Effector memory CD8-positive, alpha-beta T cell (primary cell): Measurements from ENCODE around the gene CBLB.

Source experiments
- ATAC-seq: fragments of 150-1000 bp; cut with Tn5 transposase; replicated peaks from 2 replicates; pipeline ENCODE4 v1.10.0; 2021; ENCODE audit warnings: mild to moderate bottlenecking, moderate library complexity
- DNase-seq, 3 experiments: peaks; one replicate each; pipeline ENCODE4 v3.0.0; 2021
- H3K27ac Mint-ChIP-seq, 2 donors: one replicate each; pipeline ENCODE4 v1.8.0; 2022; ENCODE audit warnings: mild to moderate bottlenecking in 2 of 2, mixed read lengths in 2 of 2, moderate library complexity in 2 of 2
- H3K27me3 Mint-ChIP-seq, 2 donors: one replicate each; pipeline ENCODE4 v1.8.0; 2022; ENCODE audit warnings: mixed read lengths in 2 of 2
- H3K36me3 Mint-ChIP-seq: one replicate; pipeline ENCODE4 v1.8.0; 2022; ENCODE audit warnings: mild to moderate bottlenecking, moderate library complexity, mixed read lengths; ENCODE audit not compliant: insufficient read depth
- H3K4me1 Mint-ChIP-seq, 2 donors: one replicate each; pipeline ENCODE4 v1.8.0; 2022; ENCODE audit warnings: low read depth in 2 of 2, mixed read lengths in 2 of 2
- H3K4me3 Mint-ChIP-seq, 2 donors: one replicate each; pipeline ENCODE4 v1.8.0; 2022; ENCODE audit warnings: mild to moderate bottlenecking in 2 of 2, mixed read lengths in 2 of 2, moderate library complexity in 2 of 2
- H3K9me3 Mint-ChIP-seq, 2 donors: one replicate each; pipeline ENCODE4 v1.8.0; 2022; ENCODE audit warnings: mixed read lengths in 2 of 2

Gene CBLB

DNA sequence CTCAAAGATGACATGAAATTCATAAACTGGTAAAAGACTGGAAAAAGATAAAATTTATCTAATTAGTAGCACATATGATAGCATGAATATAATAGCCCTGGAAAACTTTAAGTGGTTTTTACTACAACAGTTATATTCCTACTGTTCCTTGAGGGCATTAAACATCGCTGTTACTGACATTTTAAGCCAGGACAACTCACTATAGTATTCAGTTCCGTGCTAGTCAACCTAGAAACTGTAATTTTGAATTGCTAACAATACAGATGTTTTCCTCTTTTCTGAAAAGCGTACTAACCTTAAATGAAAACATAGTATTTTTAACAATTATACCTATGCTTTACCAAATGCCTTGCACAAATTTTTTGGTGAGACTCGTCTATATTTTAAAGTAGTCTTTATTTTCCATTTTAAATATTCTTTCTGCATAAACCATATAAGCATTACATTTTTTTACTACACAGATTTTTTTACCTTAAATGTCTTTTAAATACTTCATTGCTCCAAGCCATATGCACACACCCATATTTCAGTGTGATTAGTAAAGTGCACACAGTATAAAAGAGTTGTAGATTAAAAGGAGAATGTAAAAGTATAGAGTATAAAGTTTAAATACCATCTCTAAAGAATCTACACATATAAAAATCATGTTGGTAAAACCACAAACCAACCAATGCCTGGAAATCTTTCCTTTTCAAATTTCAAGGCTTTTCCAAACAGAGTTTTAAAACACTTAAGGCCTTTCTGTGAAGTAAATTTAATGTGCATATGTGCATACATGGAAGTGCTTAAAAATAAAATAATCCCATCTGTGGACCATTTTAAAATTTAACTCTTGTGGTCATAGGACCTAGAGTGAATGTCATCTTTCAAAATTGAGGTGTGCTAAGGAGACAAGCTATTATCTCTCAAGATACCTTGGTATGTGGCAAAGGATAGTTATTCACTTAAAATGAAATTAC, 20.1 kb upstream of the CBLB start:
- peaks cover 4 to 11% of the 10 kb centered on the region in 2 donors for H3K4me1 Mint-ChIP-seq
- H3K9me3 Mint-ChIP-seq = no peaks in the 10 kb centered on the region
- H3K27ac Mint-ChIP-seq = no peak overlapping the region
- no peaks in the 10 kb centered on the region for H3K27me3 Mint-ChIP-seq
- no peak for ATAC-seq
- no peaks in the 10 kb centered on the region for H3K36me3 Mint-ChIP-seq
- no peak overlapping the region for H3K4me3 Mint-ChIP-seq
- DNase-seq = no peak

DNA sequence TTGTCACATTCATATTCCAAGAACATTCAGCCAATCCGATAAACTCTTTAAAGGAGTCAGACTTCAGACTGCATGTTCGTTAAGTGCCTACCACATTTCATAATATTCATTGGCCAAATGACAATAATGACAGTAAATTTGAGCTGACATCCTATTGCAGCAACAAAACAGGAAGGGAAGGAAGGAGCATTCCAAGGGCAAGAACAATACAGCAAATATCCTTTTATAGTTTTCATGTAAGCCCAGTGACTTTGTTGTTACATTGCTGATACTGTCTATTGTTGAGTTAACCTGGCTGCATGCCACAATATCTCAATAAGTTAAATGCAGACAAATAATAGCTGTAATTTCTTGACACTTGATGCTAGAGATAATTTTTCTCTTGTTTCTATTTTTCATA, 16.4 kb upstream of the CBLB start:
- DNase-seq (no peak), ATAC-seq (no peak)
- no peaks in the 10 kb centered on the region for H3K9me3 Mint-ChIP-seq

DNA sequence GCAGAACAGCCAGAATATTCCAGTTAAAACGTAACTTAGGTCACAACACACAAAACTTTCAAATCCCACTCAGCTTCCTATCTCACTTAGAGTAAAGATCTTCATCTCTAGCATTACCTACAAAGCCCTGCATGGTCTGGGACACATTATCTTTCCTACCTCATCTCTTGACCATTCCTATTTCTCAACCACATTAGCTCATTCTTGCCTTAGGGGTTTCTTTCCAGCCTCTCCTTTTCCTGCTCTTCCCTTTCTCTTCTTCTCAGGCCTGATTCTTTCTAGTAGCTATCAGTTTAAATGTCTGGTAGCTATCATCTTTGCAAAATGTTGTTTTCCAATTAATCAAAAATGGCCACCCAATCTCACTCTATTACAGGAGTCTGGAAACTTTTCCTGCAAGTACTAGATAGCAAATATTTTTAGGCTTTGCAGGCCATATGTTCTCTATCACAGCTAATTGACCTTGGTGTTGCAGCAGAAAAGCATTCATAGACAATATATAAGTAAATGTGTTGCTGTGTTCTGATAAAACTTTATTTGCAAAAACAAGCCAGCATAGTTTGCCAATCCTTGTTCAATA, 15.1 kb upstream of the CBLB start:
- Mint-ChIP-seq H3K4me3 (peak overlapping the region; percentile 78 to 83), H3K36me3 (no peaks in the 10 kb centered on the region), H3K27me3 (no peaks in the 10 kb centered on the region), H3K4me1 (peaks cover 8 to 15% of the 10 kb centered on the region in 2 donors), H3K9me3 (no peaks in the 10 kb centered on the region), H3K27ac (peak overlapping the region in 1 of 2 donors; percentile 93)
- no peak for ATAC-seq
- DNase-seq = no peak

More for the DNA sequence above, 16.4 kb upstream of the CBLB start:
- H3K4me3 Mint-ChIP-seq = no peak overlapping the region
- peaks cover 8 to 15% of the 10 kb centered on the region in 2 donors for H3K4me1 Mint-ChIP-seq
- no peaks in the 10 kb centered on the region for H3K36me3 Mint-ChIP-seq
- H3K27ac Mint-ChIP-seq = no peak overlapping the region
- no peaks in the 10 kb centered on the region for H3K27me3 Mint-ChIP-seq

DNA sequence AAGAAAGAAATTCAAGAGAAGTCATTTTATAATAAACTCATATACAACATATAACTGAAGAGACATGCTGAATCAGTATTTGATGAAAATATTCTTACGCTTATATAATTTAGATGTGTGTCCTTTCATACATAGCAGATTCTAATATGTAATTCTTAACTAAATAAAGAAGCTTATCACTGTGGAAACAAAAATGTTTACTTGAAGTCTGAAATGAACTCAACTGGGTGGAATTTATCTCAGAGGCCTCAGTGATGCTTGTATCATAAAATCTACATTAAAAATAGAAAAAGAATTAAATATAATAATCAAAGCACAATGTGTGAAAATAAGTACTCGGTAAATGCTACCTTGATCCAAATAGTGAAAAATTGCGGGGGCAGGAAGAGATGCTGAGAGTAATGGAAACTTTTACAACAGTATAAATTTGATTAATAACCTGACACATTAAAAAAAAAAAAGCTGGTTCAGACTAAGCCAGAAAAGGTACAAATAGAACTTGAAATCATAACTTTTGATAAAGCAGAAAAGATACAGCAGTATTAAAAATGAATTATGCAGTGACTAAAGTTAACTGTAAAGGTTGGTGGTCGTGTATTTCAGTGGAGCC, 12.0 kb upstream of the CBLB start:
- Mint-ChIP-seq H3K36me3 (no peaks in the 10 kb centered on the region), H3K9me3 (no peaks in the 10 kb centered on the region), H3K4me3 (no peak overlapping the region), H3K4me1 (peaks cover 21 to 34% of the 10 kb centered on the region in 2 donors), H3K27ac (no peak overlapping the region), H3K27me3 (no peaks in the 10 kb centered on the region)
- DNase-seq (no peak), ATAC-seq (no peak)

DNA sequence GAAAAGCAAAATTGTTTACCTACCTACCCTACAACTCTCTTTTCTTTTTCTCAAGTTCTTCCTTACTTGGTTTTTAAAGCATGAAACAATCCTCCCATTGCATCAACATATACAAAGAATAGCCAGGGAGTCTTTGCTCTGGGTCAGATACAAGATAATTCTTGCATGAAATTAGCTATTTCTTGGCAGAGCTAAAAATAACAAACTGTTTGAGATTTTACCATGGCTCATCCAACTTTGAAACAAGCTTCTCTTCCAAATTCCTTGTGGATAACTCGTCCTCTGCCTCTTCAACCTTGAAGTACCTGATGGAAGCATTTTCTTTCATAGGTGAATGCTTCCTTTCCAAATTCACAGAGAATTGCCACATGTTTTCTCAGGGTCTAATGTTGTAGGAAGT, 9.2 kb upstream of the CBLB start:
- peak overlapping the region in 1 of 2 donors; percentile 44 for H3K4me3 Mint-ChIP-seq
- DNase-seq = no peak
- H3K27me3 Mint-ChIP-seq = no peaks in the 10 kb centered on the region
- peak overlapping the region in 1 of 2 donors; percentile 65 for H3K27ac Mint-ChIP-seq
- no peak for ATAC-seq
- H3K9me3 Mint-ChIP-seq = no peaks in the 10 kb centered on the region
- H3K4me1 Mint-ChIP-seq = peaks cover 17 to 34% of the 10 kb centered on the region in 2 donors
- no peaks in the 10 kb centered on the region for H3K36me3 Mint-ChIP-seq

DNA sequence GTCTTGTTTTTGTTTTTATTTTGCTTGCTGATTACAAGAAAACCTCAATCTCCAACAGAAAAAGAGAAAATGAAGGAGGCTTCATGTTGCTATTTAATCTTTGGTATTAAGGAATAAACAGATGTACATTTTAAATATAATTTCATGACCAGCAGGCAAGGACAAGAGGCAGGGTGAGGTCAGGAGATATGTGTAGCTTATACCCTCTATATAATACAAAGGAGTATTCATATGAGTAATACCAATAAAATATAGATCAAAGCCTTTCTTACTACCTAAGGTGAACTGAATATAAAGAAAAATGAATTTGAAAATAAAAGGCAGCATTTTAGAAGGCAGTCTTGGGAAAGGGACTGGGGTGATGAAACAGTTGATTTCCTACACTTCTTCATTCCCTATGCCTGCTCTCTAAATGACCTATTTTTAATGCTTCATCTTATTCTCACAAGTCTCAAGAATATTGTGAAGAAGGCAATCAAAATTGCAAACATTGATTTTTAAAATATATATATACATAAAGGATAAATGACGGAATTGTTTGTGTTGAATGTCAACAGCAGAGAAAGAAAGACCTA, 8.6 kb upstream of the CBLB start:
- Mint-ChIP-seq H3K4me3 (peak overlapping the region; percentile 70 to 86), H3K36me3 (no peaks in the 10 kb centered on the region), H3K27me3 (no peaks in the 10 kb centered on the region), H3K4me1 (peaks cover 16 to 29% of the 10 kb centered on the region in 2 donors), H3K9me3 (no peaks in the 10 kb centered on the region), H3K27ac (peak overlapping the region; percentile 89 to 98)
- ATAC-seq (peak; percentile 42), DNase-seq (no peak)

DNA sequence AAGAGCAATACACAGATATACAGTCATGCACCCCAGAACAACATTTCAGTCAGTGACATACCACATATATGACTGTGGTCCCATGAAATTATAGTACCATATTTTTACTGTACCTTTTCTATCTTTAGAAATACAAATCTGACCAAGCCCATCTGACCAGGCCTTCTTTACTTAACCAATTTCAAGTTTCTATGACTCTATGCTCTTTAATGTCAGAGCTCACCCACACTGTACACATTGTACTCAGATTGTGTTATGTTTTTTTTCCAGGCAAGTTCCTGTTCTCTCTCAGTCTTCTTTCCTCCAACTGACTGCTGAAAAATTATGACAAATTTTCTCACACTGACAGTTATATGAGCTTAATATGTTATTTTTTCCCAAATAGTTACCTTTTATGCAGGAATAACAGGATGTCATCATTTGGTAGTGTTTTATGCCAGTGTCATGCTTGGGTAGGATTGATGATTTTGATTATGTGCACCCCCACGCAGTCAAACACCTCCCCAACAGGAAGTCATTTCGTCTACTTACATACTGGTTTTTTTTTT, 8.0 kb upstream of the CBLB start:
- Mint-ChIP-seq H3K4me1 (peaks cover 18 to 29% of the 10 kb centered on the region in 2 donors), H3K36me3 (no peaks in the 10 kb centered on the region)

DNA sequence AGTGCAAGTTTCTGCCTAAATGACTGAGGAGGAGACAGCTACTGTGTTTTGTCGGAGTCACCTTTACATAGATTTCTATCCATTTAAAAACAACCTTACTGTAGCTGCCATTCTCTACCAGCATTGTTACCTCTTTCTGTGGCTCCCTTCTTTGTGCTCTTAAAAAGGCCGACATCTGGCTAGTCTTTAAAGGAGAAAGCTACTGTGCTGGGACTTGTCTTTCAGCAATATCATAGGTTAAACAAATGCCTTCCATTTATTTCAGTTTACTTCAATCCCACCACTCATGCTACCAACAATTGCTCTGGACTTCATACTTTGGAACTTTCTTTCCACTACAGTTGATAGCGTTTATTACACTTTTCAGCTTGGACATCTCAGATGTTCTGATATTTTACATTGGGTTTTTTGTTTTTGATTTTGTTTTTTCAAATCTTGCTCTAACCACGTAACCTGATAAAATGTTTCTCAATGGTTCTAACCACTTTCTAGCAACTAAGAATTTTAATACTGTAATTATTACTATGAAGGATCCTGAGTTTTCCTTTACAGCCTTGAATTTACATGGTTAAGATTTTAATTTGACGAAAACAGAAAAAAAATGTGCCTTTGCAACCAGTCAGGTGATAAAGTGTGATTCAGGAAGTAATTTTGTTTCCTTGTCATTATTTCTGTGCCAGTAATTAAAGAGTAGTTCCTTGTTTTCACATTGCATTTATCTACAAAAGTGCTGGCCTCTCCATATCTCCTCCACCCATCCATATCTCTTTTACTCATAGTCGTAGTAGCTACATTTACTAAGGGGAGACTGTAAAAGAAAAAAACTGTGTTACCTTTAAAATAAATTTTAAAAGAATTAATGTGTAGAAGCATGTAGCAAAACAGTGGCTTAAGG, 1.3 kb upstream of the CBLB start:
- H3K4me1 Mint-ChIP-seq = peaks cover 20 to 30% of the 10 kb centered on the region in 2 donors
- H3K36me3 Mint-ChIP-seq = peaks cover 33% of the 10 kb centered on the region
- H3K27ac Mint-ChIP-seq = peak overlapping the region; percentile 94 to 96
- no peak for DNase-seq
- H3K9me3 Mint-ChIP-seq = no peaks in the 10 kb centered on the region
- peak overlapping the region in 1 of 2 donors; percentile 93 for H3K4me3 Mint-ChIP-seq
- no peak for ATAC-seq
- H3K27me3 Mint-ChIP-seq = no peaks in the 10 kb centered on the region

More for the DNA sequence above, 8.0 kb upstream of the CBLB start:
- DNase-seq (no peak), ATAC-seq (peak; percentile 89)
- Mint-ChIP-seq H3K27ac (peak overlapping the region; percentile 89 to 98), H3K4me3 (peak overlapping the region; percentile 70 to 86), H3K27me3 (no peaks in the 10 kb centered on the region), H3K9me3 (no peaks in the 10 kb centered on the region)

DNA sequence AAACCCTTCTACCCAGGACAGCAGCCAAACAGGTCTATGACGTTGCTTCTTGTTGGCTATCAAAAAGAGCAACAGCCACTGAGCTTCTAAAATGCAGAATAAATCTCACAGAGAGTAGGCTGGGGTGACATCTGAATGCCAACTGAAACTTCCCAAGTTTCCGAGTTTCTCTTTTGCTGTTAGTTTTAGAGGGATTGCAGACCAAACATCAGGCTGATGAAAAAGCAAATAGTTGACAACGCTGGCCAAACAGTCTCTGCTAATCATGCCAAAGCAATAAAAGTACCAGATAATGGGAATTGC, 670 bp upstream of the CBLB start:
- DNase-seq (no peak), ATAC-seq (no peak)
- Mint-ChIP-seq H3K9me3 (no peaks in the 10 kb centered on the region), H3K27ac (peak overlapping the region; percentile 94 to 96), H3K4me1 (peaks cover 24 to 34% of the 10 kb centered on the region in 2 donors), H3K4me3 (peak overlapping the region in 1 of 2 donors; percentile 93), H3K36me3 (peaks cover 39% of the 10 kb centered on the region), H3K27me3 (no peaks in the 10 kb centered on the region)

DNA sequence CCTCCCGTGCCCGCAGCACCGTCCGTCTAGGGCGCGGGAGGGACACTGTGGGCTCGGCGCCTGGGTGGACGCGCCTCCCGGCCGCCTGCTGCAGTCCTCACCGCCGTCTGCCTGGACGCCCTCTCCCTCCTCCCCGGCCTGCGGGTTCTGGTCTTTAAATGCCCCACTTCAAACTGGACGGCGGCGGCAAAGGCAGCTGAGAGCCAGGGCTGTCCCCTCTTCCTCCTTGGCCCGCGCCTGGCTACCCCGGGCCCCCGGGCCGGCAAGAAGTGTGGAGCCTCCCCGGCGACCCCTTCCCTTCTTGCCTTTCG, 426 bp downstream of the CBLB start:
- H3K27me3 Mint-ChIP-seq = no peaks in the 10 kb centered on the region
- peak overlapping the region; percentile 94 to 96 for H3K27ac Mint-ChIP-seq
- peak in 2 of 3 experiments; percentile 15 to 18 for DNase-seq
- H3K36me3 Mint-ChIP-seq = peaks cover 47% of the 10 kb centered on the region
- peak; percentile 2 for ATAC-seq
- H3K4me3 Mint-ChIP-seq = peak overlapping the region in 1 of 2 donors; percentile 93
- no peaks in the 10 kb centered on the region for H3K9me3 Mint-ChIP-seq
- peaks cover 28 to 37% of the 10 kb centered on the region in 2 donors for H3K4me1 Mint-ChIP-seq

DNA sequence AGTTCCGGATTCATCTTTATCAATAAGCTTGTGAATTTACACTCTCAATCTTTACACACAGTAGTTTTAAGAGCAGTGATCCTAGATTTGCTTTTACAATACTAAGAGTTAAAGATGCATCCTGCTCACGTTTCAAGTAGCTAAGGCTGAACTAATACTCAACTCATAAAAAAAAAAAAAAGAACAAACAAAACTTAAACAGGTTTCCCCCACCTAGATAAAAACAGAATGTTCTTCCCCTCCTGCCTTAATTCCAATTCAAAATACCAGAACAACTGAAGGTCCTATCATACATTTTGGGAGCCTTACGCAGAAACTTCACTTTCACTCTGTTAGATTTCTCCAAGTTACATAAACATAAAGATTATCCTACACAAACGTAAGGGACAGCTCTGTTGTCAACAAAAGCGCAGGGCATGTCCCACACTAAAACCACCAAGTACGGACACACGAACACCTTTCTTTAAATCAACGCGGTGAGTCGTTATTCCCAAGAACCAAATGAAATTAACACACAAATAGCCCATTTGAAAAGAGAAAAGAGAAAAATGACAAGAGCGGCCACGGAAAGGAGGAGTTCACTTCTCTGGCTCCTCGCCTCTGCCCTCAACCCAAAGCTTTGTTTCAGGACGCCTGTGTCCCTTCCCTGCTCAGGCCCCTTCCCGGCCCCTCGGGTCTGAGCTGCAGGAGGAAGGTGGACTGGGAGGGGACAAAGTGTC, 941 bp downstream of the CBLB start:
- Mint-ChIP-seq H3K9me3 (no peaks in the 10 kb centered on the region), H3K27ac (peak overlapping the region; percentile 94 to 96), H3K4me3 (peak overlapping the region in 1 of 2 donors; percentile 93), H3K4me1 (peaks cover 28 to 37% of the 10 kb centered on the region in 2 donors), H3K36me3 (peaks cover 47% of the 10 kb centered on the region), H3K27me3 (no peaks in the 10 kb centered on the region)
- peak in 1 of 3 experiments; percentile 26 for DNase-seq
- ATAC-seq = no peak
